ENCODE results near the gene STX10. TPM values are rescaled to one million over a fixed set of nuclear protein-coding genes. Genes with fewer than 3 reads are reported as not detected.
A peak's percentile ranks its signal among the peaks of the same experiment; 100 is the strongest.
"Not testable (repeated sequence)": the region's sequence is repeated elsewhere in the genome, so short reads cannot be mapped to it uniquely, and the experiment has no call there.

The STX10 gene
- total and polyA plus RNA-seq, 2 experiments from 2014 or later, result 66.5 to 82.2 TPM

DNA sequence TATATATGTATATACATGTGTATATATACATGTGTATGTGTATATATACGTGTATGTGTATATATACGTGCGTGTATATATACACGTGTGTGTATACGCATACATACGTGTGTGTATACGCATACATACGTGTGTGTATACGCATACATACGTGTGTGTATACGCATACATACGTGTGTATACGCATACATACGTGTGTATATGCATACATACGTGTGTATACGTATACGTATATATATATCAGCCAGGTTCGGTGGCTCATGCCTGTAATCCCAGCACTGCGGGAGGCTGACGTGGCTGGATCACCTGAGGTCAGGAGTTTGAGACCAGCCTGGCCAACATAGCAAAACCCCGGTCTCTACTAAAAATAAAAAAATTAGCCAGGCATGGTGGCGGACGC lies 34.8 kb upstream of the STX10 start:
- H3K4me1 ChIP-seq (ENCODE audit: insufficient read depth), result not testable (repeated sequence)

DNA sequence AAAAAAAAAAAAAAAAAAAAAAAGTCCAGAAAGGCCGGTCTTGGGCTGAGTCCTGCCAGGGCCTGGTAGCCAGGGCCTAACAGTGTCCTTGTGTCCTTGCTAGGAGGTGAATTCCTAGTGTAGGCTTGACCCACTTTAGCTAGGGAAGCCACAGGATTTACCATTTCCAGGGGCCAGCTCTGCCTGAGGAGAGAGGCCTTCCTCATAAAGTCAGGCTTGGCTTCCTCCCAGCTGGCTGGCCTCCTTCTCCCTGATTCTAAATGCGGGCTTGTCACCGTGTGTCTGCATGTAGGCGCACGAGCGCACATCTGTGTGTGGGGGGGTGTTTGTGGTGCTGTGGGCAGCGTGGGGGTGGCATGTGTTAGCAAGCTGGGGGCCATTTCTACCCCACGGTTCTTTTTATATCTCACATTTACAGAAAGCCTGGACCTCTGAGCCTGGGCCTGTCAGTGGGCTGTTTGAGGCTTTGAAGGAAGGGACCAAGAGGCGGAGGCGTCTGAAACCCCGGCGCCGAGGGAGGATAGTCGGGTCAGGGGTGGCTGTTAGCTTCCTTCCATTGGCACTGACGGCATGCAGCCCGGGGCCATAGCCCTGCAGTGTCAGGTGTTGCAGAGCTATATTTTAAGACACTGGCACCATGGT lies 31.7 kb upstream of the STX10 start:
- Histone ChIP-seq H3K79me2 (no peaks in the 10 kb centered on the region), H3K27ac (peak overlapping the region; percentile 73), H3K9me3 (ENCODE audit: low read depth) (no peaks in the 10 kb centered on the region), H3K4me2 (peak overlapping the region; percentile 55), H3K4me1 (ENCODE audit: insufficient read depth) (peaks cover 9% of the 10 kb centered on the region), H3K36me3 (replicated peaks; ENCODE audit: insufficient read depth, low read depth) (no peaks in the 10 kb centered on the region), H3K27me3 (no peaks in the 10 kb centered on the region), H4K20me1 (ENCODE audit: insufficient read depth, poor library complexity, severe bottlenecking) (no peaks in the 10 kb centered on the region), H3K9me2 (replicated peaks; ENCODE audit: insufficient read depth) (no peaks in the 10 kb centered on the region), H3K4me3 (no peak overlapping the region), H2AFZ (no peak overlapping the region)
- no peak for TF ChIP-seq EZH2 (IDR thresholded peaks at IDR 0.05; ENCODE audit: borderline replicate concordance)
- no peak for TF ChIP-seq EZH2phosphoT487 (IDR thresholded peaks at IDR 0.05; ENCODE audit: low read depth, severe bottlenecking, unreplicated experiment)
- TF ChIP-seq, protein P1, sequence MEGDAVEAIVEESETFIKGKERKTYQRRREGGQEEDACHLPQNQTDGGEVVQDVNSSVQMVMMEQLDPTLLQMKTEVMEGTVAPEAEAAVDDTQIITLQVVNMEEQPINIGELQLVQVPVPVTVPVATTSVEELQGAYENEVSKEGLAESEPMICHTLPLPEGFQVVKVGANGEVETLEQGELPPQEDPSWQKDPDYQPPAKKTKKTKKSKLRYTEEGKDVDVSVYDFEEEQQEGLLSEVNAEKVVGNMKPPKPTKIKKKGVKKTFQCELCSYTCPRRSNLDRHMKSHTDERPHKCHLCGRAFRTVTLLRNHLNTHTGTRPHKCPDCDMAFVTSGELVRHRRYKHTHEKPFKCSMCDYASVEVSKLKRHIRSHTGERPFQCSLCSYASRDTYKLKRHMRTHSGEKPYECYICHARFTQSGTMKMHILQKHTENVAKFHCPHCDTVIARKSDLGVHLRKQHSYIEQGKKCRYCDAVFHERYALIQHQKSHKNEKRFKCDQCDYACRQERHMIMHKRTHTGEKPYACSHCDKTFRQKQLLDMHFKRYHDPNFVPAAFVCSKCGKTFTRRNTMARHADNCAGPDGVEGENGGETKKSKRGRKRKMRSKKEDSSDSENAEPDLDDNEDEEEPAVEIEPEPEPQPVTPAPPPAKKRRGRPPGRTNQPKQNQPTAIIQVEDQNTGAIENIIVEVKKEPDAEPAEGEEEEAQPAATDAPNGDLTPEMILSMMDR (IDR thresholded peaks at IDR 0.05; ENCODE audit: poor library complexity), result no peak
- WGBS (ENCODE audit: low lambda C conversion rate, missing lambda C conversion rate), result 72% methylated on average over 16 of the region's 16 CpGs
- DNase-seq (ENCODE audit: low spot score), result peak; percentile 66

More for the DNA sequence above, 34.8 kb upstream of the STX10 start:
- H2AFZ ChIP-seq; H3K79me2 ChIP-seq; H3K9me2 ChIP-seq (replicated peaks; ENCODE audit: insufficient read depth); H3K27me3 ChIP-seq; H3K27ac ChIP-seq; H3K36me3 ChIP-seq (replicated peaks; ENCODE audit: insufficient read depth, low read depth); DNase-seq (ENCODE audit: low spot score); H4K20me1 ChIP-seq (ENCODE audit: insufficient read depth, poor library complexity, severe bottlenecking); H3K4me3 ChIP-seq; H3K9me3 ChIP-seq (ENCODE audit: low read depth); H3K4me2 ChIP-seq: not testable (repeated sequence)
- WGBS (ENCODE audit: low lambda C conversion rate, missing lambda C conversion rate), result over 99% methylated on average over 23 of the region's 23 CpGs

DNA sequence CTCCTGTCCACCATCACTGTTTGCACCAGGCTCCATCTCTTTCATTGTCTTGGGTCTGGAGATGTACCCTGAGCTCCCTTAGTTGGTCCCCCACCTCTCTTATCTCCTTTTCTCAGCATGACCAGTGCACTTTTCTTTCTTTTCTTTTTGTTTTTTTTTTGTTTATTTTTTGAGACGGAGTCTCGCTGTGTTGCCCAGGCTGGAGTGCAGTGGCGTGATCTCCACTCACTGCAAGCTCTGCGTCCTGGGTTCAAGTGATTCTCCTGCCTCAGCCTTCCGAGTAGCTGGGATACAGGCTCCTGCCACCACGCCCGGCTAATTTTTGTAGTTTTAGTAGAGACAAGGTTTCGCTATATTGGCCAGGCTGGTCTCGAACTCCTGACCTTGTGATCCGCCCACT lies 28.1 kb upstream of the STX10 start:
- H3K4me2 ChIP-seq; DNase-seq (ENCODE audit: low spot score): not testable (repeated sequence)
- WGBS (ENCODE audit: low lambda C conversion rate, missing lambda C conversion rate), result 96% methylated on average over 10 of the region's 10 CpGs

GRCh38 chr19:13177584-13177983 lies 27.4 kb upstream of the STX10 start:
- not testable (repeated sequence) for H2AFZ ChIP-seq; H3K4me3 ChIP-seq; H3K27me3 ChIP-seq; H3K79me2 ChIP-seq; DNase-seq (ENCODE audit: low spot score); H3K27ac ChIP-seq; H3K9me2 ChIP-seq (replicated peaks; ENCODE audit: insufficient read depth); H3K4me2 ChIP-seq; H3K36me3 ChIP-seq (replicated peaks; ENCODE audit: insufficient read depth, low read depth); H4K20me1 ChIP-seq (ENCODE audit: insufficient read depth, poor library complexity, severe bottlenecking); H3K9me3 ChIP-seq (ENCODE audit: low read depth)
- H3K4me1 ChIP-seq (ENCODE audit: insufficient read depth), result peaks cover 10% of the 10 kb centered on the region
- 96% methylated on average over 5 of the region's 5 CpGs for WGBS (ENCODE audit: low lambda C conversion rate, missing lambda C conversion rate)

More for the DNA sequence above, 28.1 kb upstream of the STX10 start:
- H2AFZ ChIP-seq; H3K4me3 ChIP-seq; H3K79me2 ChIP-seq; H3K27ac ChIP-seq; H4K20me1 ChIP-seq (ENCODE audit: insufficient read depth, poor library complexity, severe bottlenecking); H3K36me3 ChIP-seq (replicated peaks; ENCODE audit: insufficient read depth, low read depth); H3K27me3 ChIP-seq; H3K9me3 ChIP-seq (ENCODE audit: low read depth); H3K9me2 ChIP-seq (replicated peaks; ENCODE audit: insufficient read depth); H3K4me1 ChIP-seq (ENCODE audit: insufficient read depth): not testable (repeated sequence)

DNA sequence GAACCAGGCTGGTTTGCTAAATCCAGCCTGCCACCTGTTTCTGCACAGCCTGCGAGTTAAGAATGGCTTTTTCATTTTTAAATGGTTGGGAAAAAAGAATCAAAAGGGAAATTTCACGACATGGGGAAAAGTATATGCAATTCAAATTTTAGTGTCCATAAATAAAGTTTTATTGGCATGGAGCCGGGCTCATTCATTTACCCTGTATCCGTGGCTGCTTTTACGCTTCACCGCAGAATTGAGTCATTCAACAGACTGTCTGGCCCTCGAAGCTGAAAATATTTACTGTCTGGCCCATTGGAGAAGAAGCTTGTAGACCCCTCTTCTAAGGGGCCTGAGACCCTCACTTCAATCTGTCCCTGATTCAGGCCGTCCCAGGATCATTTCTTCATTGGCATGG lies 26.2 kb upstream of the STX10 start:
- Histone ChIP-seq H2AFZ (no peak overlapping the region), H4K20me1 (ENCODE audit: insufficient read depth, poor library complexity, severe bottlenecking) (no peaks in the 10 kb centered on the region), H3K4me2 (no peak overlapping the region), H3K4me1 (ENCODE audit: insufficient read depth) (peaks cover 10% of the 10 kb centered on the region), H3K4me3 (no peak overlapping the region), H3K9me3 (ENCODE audit: low read depth) (no peaks in the 10 kb centered on the region), H3K36me3 (replicated peaks; ENCODE audit: insufficient read depth, low read depth) (no peaks in the 10 kb centered on the region), H3K27ac (no peak overlapping the region), H3K9me2 (replicated peaks; ENCODE audit: insufficient read depth) (no peaks in the 10 kb centered on the region), H3K27me3 (no peaks in the 10 kb centered on the region), H3K79me2 (no peaks in the 10 kb centered on the region)
- WGBS (ENCODE audit: low lambda C conversion rate, missing lambda C conversion rate), result 82% methylated on average over 8 of the region's 8 CpGs
- TF ChIP-seq EZH2phosphoT487 (IDR thresholded peaks at IDR 0.05; ENCODE audit: low read depth, severe bottlenecking, unreplicated experiment) (no peak), EZH2 (IDR thresholded peaks at IDR 0.05; ENCODE audit: borderline replicate concordance) (no peak)
- DNase-seq (ENCODE audit: low spot score), result no peak

All from hepatocyte (in vitro differentiated cells).